ENCODE measurements around the gene TGM1. TPM values are rescaled to one million over a fixed set of nuclear protein-coding genes. Genes with fewer than 3 reads are reported as not detected.

Gene TGM1
- total and polyA plus RNA-seq, 2 donors (not counting 1 experiment from before 2014, with no cell fraction given) = 2.7 to 11.9 TPM

- Histone ChIP-seq H3K27me3 (replicated peaks in 1 of 4; ENCODE audit: control extremely low read depth in 1 of 4, control insufficient read depth in 3 of 4, insufficient read depth in 4 of 4, low read length in 3 of 4) (no peaks in the 10 kb centered on the region), H3K4me3 (ENCODE audit: control extremely low read depth in 1 of 5, extremely low read depth in 1 of 5, insufficient read depth in 1 of 5, low read depth in 2 of 5, low read length in 4 of 5) (no peak overlapping the region), H3K79me2 (ENCODE audit: control insufficient read depth, insufficient read depth, low read length) (no peaks in the 10 kb centered on the region), H3K9ac (ENCODE audit: low read length) (no peak overlapping the region), H3K36me3 (replicated peaks in 1 of 2; ENCODE audit: control extremely low read depth in 1 of 2, control insufficient read depth in 1 of 2, extremely low read depth in 1 of 2, insufficient read depth in 2 of 2, low read length in 1 of 2) (peaks cover 0 to 39% of the 10 kb centered on the region in 2 experiments), H3K4me2 (replicated peaks; ENCODE audit: low read depth, low read length, poor library complexity, severe bottlenecking) (no peak overlapping the region), H3K27ac (ENCODE audit: low read length in 2 of 2) (no peak overlapping the region), H2AFZ (ENCODE audit: insufficient read depth, low read depth, low read length, poor library complexity, severe bottlenecking) (no peak overlapping the region), H3K9me3 (ENCODE audit: control extremely low read depth in 1 of 3, control insufficient read depth in 2 of 3, insufficient read depth in 1 of 3, low read length in 2 of 3) (no peaks in the 10 kb centered on the region), H3K4me1 (ENCODE audit: control insufficient read depth in 2 of 2, insufficient read depth in 2 of 2, low read length in 2 of 2) (peaks cover 6 to 9% of the 10 kb centered on the region in 2 donors), H4K20me1 (ENCODE audit: control insufficient read depth, insufficient read depth, low read length, poor library complexity, severe bottlenecking) (no peaks in the 10 kb centered on the region)
- Mint-ChIP-seq H3K27me3 (no peaks in the 10 kb centered on the region), H3K4me1 (peaks cover 13% of the 10 kb centered on the region), H3K4me3 (no peak overlapping the region), H3K27ac (no peak overlapping the region), H3K9me3 (ENCODE audit: insufficient read depth) (no peaks in the 10 kb centered on the region)
- 90% methylated on average over 18 of the region's 18 CpGs for WGBS (ENCODE audit: insufficient coverage)
- CTCF ChIA-PET = no interaction called here
- POLR2A ChIA-PET = no interaction called here
- intact Hi-C loops (cut with micrococcal nuclease) = no loop called here
- no peak for ATAC-seq (ENCODE audit: low read depth)
- TF ChIP-seq CTCF (IDR thresholded peaks at IDR 0.05) (no peak), EZH2 (IDR thresholded peaks at IDR 0.05; ENCODE audit: borderline replicate concordance, insufficient read depth, low read depth, low read length, poor library complexity, severe bottlenecking) (no peak)
- DNase-seq = no peak
These were observed 3.6 kb upstream of the TGM1 start for GRCh38 chr14:24266344-24267244.

- 95% methylated on average over 6 of the region's 6 CpGs for WGBS (ENCODE audit: insufficient coverage)
- no peak for ATAC-seq (ENCODE audit: low read depth)
- no peaks in the 10 kb centered on the region for H3K79me2 ChIP-seq (ENCODE audit: control insufficient read depth, insufficient read depth, low read length)
- Mint-ChIP-seq H3K9me3 (ENCODE audit: insufficient read depth) (no peaks in the 10 kb centered on the region), H3K4me3 (no peak overlapping the region), H3K27ac (no peak overlapping the region), H3K4me1 (no peaks in the 10 kb centered on the region), H3K27me3 (no peaks in the 10 kb centered on the region)
- no peak for DNase-seq
- no peak overlapping the region for H2AFZ ChIP-seq (ENCODE audit: insufficient read depth, low read depth, low read length, poor library complexity, severe bottlenecking)
- no peak overlapping the region for H3K4me2 ChIP-seq (replicated peaks; ENCODE audit: low read depth, low read length, poor library complexity, severe bottlenecking)
- no peak overlapping the region for H3K9ac ChIP-seq (ENCODE audit: low read length)
- no peaks in the 10 kb centered on the region for H3K9me3 ChIP-seq (ENCODE audit: control extremely low read depth in 1 of 3, control insufficient read depth in 2 of 3, insufficient read depth in 1 of 3, low read length in 2 of 3)
- no peaks in the 10 kb centered on the region for H3K27me3 ChIP-seq (replicated peaks in 1 of 4; ENCODE audit: control extremely low read depth in 1 of 4, control insufficient read depth in 3 of 4, insufficient read depth in 4 of 4, low read length in 3 of 4)
- ChIA-PET POLR2A (no interaction called here), CTCF (interaction anchor here (0.6 to 1.6 kb wide), 2 partner anchors 32 to 43 kb away, joined by 3 to 4 read pairs; no protein-coding TSS in a partner anchor)
- no peak overlapping the region for H3K4me3 ChIP-seq (ENCODE audit: control extremely low read depth in 1 of 5, extremely low read depth in 1 of 5, insufficient read depth in 1 of 5, low read depth in 2 of 5, low read length in 4 of 5)
- no peaks in the 10 kb centered on the region for H4K20me1 ChIP-seq (ENCODE audit: control insufficient read depth, insufficient read depth, low read length, poor library complexity, severe bottlenecking)
- H3K27ac ChIP-seq (ENCODE audit: low read length in 2 of 2) = no peak overlapping the region
- peaks cover 0 to 35% of the 10 kb centered on the region in 2 experiments for H3K36me3 ChIP-seq (replicated peaks in 1 of 2; ENCODE audit: control extremely low read depth in 1 of 2, control insufficient read depth in 1 of 2, extremely low read depth in 1 of 2, insufficient read depth in 2 of 2, low read length in 1 of 2)
- no peak for TF ChIP-seq EZH2 (IDR thresholded peaks at IDR 0.05; ENCODE audit: borderline replicate concordance, insufficient read depth, low read depth, low read length, poor library complexity, severe bottlenecking)
- TF ChIP-seq CTCF (IDR thresholded peaks at IDR 0.05) = no peak
- H3K4me1 ChIP-seq (ENCODE audit: control insufficient read depth in 2 of 2, insufficient read depth in 2 of 2, low read length in 2 of 2) = no peaks in the 10 kb centered on the region
- intact Hi-C loops (cut with micrococcal nuclease) = no loop called here
These were observed 1.3 kb upstream of the TGM1 start for GRCh38 chr14:24264298-24264697.

Data from B cell (primary cell).